EH (cell line): ENCODE measurements around the gene AGPAT2.
"Not testable (repeated sequence)": the region's sequence is repeated elsewhere in the genome, so short reads cannot be mapped to it uniquely, and the experiment has no call there.

Source experiments
- DNase-seq: peaks from one replicate; pipeline ENCODE4 v3.0.0-alpha.2; 2015; ENCODE audit warnings: low read depth

Gene AGPAT2

DNA sequence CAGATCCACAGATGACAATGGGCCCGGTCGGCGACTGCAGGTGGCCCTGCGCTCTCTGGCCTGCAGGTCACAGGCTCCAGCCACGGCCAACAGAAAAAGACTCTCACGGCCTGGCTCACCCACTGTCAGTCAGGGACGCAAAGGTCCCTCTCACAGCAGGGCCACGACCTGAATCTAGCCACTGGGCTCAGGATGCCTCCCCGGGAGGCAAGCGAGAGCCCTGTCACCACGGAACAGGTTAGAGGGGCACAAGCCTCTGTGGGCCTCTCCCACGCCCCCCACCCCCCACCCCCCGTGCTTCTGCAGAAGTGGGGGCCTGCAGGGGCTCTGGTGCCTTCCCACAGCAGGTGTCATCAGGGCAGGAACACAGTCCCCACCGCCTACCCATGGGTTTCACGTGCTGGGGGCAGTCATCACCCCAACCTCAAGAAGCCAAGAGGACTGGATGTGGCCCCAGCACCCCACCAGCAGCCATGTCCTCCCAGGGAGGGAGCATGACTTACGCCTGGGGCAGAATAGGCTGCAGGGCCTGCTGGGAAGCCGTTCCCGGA is 41.8 kb downstream of the AGPAT2 start:
- DNase-seq: no peak

DNA sequence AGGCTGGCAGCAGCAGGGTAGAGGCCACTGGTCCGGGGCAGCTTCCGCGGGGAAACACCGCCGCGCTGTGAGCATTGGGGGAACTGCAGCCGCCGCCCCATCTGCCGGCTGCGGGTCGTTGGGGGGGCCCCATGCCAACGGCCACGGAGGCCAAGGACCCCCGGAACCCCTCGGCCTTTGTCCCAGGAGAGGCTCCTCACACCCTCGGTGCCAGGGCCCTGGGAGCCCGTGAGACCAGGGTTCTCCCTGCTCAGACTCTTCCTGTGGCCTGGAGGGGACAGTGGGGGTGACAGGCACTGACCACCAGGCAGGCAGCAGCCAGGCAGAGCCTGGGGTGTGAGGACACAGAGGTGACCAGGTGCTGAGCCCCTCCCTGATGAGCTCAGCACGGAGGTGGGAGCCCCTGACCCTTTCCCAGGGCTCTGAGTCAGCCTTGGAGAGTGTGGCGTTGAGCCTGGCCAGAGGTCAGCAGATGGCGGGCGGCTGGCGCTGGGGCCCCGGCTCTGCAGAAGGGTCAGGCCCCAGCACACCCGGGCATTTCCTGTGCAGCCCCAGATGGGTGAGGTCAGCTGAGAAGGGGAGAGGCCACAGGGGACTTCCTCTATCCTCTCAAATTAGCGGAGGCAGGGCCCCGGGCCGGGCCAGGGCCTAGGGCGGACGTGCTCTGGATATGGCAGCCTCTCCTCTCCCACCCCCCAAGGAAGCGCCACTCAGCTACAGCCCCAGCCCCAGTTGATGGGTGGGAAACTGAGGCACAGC is 42.5 kb downstream of the AGPAT2 start:
- DNase-seq: no peak

DNA sequence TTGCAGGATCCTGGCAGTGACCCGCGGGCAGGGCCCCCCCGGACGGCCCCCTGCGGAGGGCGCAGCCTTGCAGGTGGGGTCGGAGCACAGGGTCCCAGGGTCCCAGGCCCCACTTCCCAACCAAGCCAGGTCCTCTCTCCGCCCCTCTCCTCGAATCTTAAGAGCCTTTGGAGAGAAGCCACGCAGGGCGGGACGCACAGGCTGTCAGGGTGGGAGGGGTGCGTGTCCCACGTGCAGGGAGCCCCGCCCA is 43.0 kb downstream of the AGPAT2 start:
- DNase-seq: peak; percentile 68

DNA sequence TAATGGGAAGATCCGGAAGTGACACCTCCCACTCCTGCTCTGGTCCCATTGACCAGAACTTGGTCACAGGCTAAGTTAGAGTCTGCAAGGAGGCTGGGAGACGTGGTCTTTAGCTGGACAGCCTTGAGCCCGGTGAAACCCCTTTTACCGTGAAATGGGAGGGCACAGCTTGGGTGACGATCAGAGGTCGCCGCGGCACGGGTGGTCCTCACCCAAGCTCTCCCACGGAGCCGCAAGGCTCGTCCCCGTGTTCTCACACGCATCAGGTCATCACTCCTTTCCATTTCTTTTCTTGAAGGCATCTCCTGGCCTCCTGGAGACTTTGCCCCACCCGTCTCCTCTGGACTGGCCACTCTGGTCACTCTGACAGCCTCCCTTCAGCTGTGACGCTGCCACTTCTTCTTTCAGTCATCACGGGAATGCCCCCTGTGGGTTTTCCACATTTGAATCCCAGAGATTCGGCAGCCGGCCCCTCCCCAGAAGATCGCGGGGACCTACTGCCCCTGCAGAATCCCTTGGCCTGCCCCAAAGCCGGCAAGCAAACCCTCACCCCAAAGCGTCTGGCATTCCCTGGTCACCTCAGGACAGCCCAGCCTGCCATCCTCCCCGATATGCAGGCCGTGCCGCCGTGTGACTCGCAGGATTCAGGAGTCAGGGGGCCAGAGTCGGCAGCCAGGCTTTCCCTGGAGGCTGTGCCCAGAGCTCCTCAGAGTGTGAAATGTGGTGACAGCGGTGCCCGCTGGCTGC is 43.5 kb downstream of the AGPAT2 start:
- no peak for DNase-seq

DNA sequence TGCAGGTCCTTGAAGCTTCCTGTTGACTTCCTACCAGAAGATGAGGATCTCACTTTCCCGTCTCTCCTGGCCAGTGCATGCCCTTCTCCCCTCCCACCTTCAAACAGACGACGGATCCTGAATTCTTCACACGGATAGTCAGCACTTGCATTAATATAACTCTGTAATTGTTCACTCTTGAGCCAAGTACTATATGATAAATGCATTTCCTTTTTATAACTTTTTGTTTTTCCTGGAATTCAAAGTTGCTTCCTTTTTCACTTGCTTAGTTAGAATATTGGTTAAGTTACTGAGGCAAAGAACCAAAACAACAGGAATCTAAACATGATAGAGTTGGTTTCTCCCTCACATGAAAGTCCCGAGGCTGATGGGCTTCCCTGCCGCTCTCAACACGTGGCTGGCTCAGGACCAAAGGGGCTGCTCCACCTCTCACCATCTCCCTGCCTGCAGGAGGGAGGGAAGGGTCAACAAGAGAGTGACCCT is 44.8 kb downstream of the AGPAT2 start:
- DNase-seq: no peak

DNA sequence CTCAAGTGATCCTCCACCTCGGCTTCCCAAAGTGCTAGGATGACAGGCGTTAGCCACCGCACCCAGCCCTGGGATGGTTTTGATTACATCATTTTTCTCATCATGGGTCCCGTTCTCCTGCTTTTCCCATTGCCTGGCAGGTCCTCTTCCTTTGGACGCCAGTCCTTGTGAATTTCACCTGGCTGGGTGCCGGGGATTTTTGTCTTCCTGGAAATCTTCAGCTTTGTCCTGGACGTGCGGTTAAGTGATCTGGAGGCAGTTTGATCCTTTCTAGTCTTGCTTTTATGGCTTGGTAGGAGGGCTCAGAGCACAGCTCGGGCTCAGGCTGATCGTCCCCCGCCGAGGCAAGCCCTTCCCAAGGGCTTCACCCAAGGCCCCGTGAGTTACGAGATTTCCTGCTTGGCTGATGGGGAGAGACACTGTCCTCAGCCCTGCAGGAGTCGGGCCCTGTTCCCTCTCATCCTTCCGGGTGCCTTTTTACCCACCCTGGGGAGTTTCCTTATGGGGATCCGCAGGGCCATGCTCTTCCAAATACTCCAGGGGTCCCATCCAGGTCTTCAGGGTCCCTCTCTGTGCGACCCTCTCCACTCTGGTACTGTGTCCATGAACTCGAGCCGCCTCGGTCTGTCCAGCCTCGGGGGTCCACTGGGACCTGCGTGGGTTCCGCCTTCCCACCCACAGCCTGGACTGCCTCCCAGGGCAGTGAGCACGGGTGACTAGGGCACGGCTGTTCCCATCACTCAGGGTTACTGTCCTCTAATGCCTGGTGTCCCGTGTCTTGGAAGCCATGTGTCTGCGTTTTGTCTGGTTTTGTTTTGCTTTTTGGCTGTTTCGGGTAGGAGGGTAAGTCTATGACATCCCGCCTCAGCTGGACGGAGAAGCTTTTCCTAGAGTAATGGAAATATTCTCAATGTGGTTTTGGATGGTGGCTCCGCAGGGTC is 46.8 kb downstream of the AGPAT2 start:
- DNase-seq: no peak

DNA sequence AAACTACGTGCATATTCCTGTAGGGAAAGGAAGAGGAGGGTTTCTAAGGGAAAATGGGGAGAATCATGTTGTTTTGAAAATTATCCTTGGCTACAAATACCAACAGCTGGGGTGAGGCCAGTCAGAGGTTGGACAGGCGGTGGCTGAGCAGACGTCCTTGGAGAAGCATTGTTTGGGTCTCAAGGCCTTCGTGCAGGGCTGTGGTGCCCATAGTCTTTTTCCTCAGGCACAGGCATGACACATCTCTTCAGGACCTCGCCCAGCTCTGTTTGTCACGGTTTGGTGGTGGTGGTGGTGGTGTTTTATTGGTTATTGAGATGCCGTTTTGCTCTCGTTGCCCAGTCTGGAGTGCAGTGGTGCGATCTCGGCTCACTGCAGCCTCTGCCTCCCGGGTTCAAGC is 52.4 kb downstream of the AGPAT2 start:
- DNase-seq: no peak

DNA sequence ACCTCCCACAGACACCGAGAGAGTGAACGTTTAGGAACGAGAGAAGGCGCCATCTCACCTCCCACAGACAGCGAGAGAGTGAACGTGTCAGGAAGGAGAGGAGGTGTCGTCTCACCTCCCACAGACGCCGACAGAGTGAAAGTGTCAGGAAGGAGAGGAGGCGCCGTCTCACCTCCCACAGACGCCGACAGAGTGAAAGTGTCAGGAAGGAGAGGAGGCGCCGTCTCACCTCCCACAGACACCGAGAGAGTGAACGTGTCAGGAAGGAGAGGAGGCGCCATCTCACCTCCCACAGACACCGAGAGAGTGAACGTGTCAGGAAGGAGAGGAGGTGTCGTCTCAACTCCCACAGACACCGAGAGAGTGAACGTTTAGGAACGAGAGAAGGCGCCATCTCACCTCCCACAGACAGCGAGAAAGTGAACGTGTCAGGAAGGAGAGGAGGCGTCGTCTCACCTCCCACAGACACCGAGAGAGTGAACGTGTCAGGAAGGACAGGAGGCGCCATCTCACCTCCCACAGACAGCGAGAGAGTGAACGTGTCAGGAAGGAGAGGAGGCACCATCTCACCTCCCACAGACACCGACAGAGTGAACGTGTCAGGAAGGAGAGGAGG is 54.7 kb downstream of the AGPAT2 start:
- not testable (repeated sequence) for DNase-seq

DNA sequence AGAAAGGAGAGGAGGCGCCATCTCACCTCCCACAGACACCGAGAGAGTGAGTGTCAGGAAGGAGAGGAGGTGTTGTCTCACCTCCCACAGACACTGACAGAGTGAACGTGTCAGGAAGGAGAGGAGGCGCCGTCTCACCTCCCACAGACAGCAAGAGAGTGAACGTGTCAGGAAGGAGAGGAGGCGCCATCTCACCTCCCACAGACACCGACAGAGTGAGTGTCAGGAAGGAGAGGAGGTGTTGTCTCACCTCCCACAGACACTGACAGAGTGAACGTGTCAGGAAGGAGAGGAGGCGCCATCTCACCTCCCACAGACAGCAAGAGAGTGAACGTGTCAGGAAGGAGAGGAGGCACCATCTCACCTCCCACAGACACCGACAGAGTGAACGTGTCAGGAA is 55.2 kb downstream of the AGPAT2 start:
- DNase-seq: not testable (repeated sequence)

DNA sequence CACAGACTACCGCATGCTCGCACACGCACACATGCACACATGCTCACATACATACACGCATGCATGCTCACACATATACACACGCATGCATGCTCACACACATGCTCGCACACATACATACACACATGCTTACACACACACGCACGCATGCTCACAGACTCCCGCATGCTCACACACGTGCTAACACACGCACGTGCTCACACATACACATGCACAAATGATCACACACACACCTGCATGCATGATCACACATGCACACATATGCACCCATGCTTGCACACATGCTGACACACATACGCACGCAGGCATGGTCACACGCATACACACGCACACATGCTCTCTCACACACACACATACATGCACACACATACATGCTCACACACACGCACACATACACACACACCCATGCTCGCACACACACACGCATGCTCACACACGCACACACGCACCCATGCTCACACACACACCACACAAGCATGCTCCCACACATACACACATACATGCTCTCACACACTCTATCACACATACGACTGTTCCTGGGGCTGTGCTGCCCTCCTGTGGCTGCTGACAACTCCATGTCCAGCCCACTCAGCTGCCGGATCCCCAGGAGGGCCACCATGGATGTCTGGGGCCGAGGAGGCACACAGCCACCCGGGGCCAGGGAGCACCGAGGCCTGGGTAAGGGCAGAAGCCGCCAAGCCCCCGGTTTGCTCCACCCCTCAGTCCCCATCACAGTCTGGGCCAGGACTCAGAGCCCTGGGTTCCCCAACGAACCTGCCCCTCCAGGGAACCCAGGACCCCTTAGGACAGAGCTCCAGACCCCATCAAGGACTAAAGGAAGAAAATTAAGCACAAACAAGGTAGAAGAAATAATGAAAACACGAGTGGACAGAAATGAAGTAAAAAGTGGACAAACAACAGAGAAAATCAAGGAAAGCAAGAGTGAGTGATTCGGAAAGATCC is 55.9 kb downstream of the AGPAT2 start:
- peak; percentile 80 for DNase-seq

DNA sequence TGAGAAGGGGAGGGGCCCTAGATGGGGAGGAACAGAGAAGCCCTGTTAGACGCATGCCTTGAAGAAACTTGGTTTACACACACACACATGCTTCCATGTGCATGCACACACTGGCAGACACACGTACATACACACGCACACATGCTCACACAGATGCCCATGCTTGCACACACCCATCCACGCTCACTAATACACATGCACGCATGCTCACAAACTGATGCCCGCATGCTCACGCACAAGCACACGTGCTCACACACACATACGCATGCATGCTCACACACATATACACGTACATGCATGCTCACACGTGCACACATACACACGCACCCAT is 56.6 kb downstream of the AGPAT2 start:
- no peak for DNase-seq

DNA sequence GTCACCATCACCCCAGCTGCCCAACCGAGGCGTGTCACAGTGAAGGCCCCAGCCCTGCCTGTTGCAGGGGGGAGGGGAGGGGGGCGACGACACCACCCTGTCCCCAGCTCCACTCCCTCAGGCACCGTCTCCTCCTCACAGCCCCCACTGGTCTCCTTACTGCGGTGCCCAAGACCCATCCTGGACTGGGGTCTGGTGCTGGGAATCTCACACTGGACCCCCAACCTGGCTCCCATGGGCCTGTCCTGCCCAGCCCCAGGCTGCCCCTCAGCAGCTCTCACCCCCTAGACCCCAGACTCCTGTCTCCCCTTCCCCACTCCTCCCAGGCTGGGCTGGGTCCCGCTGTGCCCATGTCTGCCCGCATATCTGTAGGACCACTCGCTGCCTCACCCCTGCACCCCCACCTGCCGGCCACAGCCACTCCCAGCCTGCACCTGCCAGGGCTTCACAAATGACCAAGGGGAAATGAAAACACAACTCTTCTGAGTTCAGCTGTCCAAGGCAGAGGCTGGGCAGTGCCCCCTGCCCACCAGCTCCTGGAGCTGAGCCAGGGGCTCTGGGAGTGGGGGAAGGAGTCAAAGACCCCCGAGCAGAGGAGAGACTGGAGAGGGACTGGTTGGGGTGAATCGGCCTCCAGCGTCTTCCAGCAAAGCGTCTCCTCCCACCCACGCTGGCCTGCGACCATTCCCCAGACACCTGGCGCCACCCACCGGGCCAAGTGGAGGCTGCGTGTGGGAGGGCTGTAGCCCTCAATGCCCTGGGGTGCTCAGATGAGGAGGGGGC is 57.2 kb downstream of the AGPAT2 start:
- peak; percentile 45 for DNase-seq

DNA sequence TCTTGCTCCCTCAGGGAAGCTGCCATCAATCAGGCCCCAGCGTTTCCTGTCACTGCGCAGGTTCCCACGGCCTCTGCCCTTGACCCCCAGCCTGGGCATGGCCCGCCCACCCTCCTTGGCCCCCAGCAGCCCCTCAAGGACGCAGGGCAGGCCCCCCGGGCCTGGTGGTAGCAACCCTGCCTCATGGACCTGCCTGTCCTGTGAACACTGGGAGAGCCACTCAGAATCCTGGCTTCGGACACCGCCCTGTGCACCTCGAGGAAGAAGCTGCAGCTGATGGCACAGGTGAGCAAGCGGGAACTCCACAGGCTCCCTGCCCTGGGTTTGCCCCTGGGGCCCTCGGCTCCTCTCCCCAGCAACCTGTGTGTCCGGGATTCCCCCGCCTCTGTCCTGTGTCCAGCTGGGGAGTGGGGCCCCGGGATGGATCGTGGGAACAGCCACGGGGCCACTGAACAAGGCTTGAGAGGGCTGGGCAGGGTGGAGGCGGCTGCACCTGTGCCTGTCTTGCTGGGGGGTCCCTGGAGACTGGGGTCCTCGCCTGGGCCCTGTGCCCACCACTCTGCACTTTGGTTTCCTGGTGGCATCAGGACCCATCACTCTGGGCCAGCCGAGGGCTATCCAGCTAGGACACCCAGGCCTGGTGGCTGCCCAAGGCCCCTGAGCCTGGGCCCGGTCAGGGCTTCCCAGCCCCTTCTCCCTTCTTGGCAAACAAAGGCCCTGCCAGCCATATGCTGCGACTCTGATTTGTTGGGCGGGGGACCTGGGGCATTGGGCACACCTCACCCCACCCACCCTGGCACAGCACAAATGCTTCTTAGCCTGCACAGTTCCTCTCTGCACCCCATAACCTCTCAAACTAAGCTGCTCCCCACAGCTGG is 58.0 kb downstream of the AGPAT2 start:
- DNase-seq: no peak

DNA sequence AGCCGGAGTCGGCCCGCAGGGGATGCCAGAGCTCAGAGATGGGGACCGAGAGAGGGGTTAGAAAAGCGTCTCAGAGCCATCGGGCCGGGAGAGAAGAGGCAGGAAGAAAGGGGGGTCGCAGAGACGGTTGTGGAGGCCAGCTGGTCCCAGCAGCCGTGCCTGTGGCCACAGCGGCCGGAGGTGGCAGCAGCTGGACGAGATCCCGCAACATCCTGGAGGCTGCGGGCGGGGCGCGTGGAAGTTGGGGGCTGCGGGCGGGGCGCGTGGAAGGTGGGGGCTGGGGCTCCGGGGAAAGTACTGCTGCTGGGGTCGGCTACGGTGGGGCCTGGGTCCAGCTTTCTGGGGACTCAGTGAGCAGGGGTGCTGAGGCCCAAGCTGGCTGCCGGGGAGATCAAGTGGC is 59.0 kb downstream of the AGPAT2 start:
- DNase-seq: no peak

DNA sequence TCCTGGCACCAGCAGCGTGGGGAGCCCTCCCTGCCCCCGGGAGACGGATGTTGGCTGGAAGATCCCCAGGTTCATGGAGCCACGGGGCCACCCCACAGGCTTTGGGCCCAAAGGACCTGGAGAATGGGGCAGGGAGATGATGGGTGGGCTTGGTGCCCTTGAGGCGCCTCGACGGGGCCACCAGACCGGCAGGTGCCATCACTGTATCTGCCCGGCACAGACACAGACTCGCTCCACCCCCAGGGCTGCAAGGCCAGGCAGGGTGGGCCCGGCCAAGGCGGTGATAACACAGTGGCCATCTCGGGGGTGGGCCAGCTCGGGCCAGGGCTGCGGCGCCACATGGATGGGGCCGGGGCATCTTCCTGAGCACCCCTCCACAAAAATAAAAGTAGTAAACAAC is 59.6 kb downstream of the AGPAT2 start:
- DNase-seq: no peak

DNA sequence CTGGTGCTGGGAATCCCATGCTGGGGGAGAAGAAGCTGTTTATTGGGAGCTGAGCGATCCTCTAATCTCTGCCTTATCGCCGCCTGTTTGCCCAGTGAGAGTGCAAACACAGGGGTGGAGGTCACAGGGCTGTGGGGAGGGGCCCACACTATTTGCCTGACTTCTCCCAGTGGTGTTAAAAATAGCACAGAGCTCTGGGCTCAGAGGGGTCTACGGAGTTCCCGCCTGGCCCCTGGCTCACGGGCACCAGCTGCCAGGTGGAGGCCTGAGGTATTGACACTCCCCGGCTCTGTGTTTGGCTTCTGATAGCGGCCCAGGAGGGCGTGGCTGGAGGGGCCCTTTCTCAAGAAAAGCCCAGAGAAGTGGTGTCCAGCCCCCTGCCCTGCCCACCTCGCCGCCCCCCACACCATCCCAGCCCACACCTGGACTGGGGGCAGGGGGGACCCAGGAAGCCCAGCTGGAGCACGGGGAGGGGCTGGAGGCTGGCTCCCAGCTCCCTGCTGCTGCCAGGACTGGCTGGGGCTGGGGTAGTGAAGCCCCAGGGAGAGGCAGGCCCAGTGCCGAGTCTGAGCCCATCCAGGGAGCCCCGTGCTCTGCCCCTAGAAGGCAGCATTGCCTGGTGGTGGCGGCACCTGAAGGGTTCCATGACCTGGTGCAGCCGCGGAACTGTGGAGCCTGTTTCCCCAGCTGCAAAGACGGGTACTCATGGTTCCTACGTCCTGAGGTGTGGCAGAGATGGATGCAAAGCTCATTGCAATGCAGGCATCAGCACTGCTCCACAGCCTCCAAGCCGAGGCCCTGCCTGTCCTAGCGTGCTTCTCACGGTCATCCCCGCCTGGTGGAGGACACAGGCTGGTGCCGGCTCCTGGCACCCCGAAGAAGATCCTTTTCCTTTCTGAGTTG is 60.3 kb downstream of the AGPAT2 start:
- no peak for DNase-seq

DNA sequence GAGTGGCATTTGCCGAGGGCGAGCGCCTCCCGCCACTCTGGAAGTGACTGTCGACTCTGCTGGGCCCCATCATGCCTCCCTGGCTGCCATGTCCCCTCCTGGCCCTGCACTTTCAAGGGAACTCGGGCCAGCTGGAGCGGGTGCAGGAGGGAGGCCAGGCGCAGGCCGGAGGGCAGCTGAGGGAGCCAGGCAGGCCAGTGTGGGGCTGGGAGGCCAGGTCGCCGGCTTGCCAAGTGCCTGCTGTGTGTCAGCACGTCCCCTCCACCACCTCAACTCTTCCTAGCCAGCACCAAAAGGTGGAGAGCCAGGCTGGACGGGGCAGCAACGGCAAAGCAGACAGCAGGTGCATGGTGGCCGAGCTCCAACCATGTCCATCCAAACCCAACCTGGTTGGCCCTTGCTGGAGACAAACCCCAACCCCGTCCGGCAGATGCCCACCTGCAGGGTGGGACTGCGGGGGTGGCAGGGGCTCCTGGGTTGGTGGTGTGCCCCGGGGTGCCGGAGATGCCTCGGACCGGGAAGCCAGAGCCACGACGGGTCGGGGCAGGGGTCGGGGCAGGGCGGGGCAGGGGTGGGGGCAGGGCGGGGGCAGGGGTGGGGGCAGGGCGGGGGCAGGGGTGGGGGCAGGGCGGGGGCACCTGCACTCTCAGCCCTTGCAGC is 61.1 kb downstream of the AGPAT2 start:
- DNase-seq: no peak
